ENCODE results near the gene ZYG11B.
"Not testable (repeated sequence)": the region's sequence is repeated elsewhere in the genome, so short reads cannot be mapped to it uniquely, and the experiment has no call there.

ZYG11B gene

DNA sequence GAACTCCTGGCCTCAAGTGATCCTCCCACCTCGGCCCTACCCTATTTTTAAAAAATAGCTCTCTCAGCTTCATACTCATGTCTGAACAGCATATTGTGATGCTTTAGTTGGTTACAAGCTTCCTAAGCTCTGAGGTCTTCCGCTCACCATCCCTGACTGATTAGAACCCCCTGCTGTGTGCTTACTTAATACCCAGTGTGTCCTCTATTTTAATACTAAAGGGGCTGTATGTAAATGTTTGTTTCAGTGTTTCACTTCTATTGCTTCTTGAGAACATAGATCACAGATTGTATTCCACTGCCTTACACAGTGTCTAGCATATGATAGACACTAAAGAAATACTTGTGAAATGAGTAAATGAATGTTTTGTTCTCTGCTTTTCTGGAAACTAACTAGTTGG, 29.8 kb downstream of the ZYG11B start:
- no peak overlapping the region for H3K27ac ChIP-seq
- DNase-seq (ENCODE audit: low spot score): no peak
- TF ChIP-seq, protein P1, sequence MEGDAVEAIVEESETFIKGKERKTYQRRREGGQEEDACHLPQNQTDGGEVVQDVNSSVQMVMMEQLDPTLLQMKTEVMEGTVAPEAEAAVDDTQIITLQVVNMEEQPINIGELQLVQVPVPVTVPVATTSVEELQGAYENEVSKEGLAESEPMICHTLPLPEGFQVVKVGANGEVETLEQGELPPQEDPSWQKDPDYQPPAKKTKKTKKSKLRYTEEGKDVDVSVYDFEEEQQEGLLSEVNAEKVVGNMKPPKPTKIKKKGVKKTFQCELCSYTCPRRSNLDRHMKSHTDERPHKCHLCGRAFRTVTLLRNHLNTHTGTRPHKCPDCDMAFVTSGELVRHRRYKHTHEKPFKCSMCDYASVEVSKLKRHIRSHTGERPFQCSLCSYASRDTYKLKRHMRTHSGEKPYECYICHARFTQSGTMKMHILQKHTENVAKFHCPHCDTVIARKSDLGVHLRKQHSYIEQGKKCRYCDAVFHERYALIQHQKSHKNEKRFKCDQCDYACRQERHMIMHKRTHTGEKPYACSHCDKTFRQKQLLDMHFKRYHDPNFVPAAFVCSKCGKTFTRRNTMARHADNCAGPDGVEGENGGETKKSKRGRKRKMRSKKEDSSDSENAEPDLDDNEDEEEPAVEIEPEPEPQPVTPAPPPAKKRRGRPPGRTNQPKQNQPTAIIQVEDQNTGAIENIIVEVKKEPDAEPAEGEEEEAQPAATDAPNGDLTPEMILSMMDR (IDR thresholded peaks at IDR 0.05): no peak
- H3K4me3 ChIP-seq: no peak overlapping the region

DNA sequence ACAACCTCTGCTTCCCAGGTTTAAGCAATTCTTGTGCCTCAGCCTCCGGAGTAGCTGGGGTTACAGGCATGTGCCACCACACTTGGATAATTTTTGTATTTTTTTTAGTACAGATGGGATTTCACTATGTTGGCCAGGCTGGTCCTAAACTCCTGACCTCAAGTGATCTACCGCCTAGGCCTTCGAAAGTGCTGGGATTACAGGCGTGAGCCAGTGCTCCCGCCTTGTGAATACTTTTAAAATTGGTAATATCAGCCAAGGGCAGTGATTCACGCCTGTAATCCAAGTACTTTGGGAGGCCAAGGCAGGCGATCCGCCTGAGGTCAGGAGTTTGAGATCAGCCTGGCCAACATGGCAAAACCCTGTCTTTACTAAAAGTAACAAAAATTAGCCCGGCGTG, 33.7 kb downstream of the ZYG11B start:
- no peak overlapping the region for H3K4me3 ChIP-seq
- no peak for DNase-seq (ENCODE audit: low spot score)
- H3K27ac ChIP-seq: no peak overlapping the region
- TF ChIP-seq, protein P1 (IDR thresholded peaks at IDR 0.05): no peak

DNA sequence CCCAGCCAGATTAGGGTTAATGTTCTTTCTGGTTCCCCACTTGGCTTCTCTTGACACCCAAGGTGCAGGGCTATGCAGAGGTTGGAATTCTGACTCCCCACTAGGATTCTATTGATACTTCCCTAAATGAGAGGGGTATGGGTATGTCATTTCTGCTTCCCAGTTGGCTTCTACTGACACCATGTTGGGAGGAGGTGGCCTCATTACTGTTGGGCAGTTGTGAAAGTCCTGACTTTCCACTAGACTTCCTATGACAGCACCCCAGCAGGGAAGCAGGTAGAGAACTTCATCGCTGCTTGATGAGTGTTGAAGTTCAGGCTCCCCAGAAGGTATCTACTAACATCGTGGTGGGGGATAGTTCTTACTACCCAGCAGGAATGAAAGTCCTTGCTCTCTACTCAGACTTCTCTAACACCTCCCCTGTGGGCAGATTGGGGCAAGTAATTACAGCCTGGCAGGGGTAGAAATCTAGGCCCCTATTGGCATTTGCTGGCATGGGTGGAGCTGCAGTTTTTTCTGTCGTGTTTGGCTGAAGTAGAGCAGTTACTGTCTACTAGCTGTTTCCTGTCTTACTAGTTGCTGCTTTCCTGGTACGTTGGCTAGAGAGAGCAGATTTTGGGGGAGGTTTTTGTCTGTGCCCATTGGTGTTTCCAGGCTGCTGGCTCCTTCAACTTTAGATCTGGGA, 41.5 kb downstream of the ZYG11B start:
- DNase-seq (ENCODE audit: low spot score): no peak
- H3K4me3 ChIP-seq: no peak overlapping the region
- H3K27ac ChIP-seq: no peak overlapping the region
- TF ChIP-seq, protein P1 (IDR thresholded peaks at IDR 0.05): no peak

DNA sequence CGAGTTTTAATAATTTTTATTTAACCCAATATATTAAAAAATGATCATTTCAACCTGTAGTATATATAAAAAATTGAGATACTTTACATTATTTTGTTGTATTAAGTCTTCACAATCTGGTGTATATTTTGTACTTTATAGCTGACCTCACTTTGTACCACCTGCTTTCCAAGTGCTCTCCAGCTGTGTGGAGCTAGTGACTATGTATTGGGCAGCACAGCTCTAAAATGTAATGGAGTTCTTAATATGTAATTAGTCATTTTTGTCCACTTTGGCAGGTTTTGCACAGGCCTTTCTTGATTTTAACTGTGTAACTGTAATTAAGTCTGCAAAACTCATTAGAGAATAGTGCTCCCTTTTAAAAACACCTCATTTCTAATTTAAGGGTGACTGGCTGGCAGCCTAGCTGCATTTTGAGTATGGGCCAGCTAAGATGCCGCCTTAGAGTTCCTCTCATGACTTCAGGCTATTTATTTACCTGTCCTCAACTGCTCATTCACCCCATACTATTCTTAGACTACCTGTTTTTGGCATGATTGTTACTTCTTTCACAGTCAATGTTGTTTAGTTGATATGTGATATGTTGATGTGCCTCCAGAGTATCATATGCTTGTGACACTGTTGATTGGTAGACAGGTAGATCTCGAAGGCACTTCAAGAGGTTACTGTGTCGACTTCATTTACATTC, 43.2 kb downstream of the ZYG11B start:
- no peak for DNase-seq (ENCODE audit: low spot score)
- Histone ChIP-seq H3K4me3 (no peak overlapping the region), H3K27ac (no peak overlapping the region)
- TF ChIP-seq, protein P1 (IDR thresholded peaks at IDR 0.05): no peak

DNA sequence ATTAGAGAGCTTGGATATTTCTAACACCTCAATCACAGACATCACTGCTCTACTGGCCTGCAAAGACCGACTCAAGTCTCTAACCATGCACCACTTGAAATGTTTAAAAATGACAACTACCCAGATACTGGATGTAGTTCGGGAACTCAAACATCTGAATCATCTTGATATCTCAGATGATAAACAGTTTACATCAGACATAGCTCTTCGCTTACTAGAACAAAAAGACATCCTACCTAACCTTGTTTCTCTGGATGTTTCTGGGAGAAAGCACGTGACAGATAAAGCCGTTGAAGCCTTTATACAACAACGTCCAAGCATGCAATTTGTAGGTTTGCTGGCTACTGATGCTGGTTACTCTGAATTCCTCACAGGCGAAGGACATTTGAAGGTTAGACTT, 45.1 kb downstream of the ZYG11B start:
- TF ChIP-seq, protein P1 (IDR thresholded peaks at IDR 0.05): no peak
- Histone ChIP-seq H3K27ac (no peak overlapping the region), H3K4me3 (no peak overlapping the region)
- no peak for DNase-seq (ENCODE audit: low spot score)

DNA sequence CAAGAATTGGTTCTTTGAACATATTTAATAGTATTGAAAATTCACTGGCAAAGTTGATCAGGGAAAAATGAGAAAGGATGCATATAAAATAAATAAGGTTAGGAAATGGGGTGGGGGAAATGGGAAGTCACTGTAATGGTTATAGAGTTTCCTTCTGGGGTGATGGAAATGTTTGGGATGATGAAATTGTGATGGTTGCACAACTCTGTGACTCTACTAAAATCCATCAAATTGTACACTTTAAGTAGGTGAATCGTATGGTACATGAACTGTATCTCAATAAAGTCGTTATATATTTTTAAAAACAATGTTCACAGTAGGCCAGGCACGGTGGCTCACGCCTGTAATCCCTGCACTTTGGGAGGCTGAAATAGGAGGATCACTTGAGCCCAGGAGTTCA, 59.9 kb downstream of the ZYG11B start:
- TF ChIP-seq, protein P1 (IDR thresholded peaks at IDR 0.05): no peak
- H3K27ac ChIP-seq: no peak overlapping the region
- DNase-seq (ENCODE audit: low spot score): no peak
- no peak overlapping the region for H3K4me3 ChIP-seq

DNA sequence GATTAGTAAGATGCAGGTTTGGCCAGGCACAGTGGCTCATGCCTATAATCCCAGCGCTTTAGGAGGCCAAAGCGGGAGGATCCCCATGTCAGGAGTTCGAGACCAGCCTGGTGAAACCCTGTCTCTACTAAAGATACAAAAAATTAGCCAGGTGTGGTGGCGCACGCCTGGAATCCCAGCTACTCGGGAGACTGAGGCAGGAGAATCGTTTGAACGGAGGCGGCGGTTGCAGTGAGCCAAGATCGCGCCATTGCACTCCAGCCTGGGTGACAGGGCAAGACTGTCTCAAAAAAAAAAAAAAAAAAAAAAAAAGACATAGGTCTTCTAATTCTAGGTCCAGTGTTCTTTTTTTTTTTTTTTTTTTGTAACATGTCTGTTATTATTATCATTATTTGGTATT, 64.2 kb downstream of the ZYG11B start:
- H3K27ac ChIP-seq; H3K4me3 ChIP-seq; DNase-seq (ENCODE audit: low spot score): not testable (repeated sequence)
